ENCODE data around the gene AKT3.

The AKT3 gene

DNA sequence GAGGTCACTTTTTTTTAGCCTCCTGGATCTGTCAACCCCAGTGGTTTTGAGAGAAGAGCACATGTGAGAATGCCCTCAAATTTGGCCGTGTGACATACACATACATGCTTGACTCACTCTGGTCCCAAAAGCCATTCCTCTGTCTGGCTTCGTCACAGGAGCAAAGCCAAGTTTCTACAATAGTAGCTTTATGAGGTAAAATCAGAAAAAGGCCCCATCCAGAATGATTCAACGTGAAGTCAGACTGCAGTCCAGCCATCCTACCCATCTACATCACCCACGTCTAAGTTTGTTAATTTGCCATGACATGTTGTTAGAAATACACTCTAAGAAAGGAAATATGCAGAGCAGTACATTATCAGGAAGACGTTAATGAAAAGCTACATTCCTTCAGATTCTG is 349.0 kb downstream of the AKT3 start:
- no peak for DNase-seq

DNA sequence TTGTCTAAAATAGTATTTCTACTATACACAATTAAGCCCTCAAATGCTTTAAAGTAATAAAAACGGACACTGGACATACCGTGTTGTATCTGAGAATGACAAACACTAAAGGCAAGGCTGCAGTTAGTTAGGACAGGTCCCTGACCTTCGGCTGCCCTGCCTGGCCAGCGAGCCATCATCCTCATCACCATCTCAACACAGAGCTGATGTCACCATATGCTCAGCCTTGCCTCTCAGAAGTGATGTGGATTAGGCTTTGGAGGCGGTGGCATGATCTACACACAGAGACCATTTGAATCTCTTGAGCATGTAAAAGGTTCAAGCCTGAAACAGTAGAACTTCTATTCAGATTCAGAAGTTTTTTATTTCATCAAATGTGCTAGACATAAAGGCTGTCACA is 349.5 kb downstream of the AKT3 start:
- no peak for DNase-seq

DNA sequence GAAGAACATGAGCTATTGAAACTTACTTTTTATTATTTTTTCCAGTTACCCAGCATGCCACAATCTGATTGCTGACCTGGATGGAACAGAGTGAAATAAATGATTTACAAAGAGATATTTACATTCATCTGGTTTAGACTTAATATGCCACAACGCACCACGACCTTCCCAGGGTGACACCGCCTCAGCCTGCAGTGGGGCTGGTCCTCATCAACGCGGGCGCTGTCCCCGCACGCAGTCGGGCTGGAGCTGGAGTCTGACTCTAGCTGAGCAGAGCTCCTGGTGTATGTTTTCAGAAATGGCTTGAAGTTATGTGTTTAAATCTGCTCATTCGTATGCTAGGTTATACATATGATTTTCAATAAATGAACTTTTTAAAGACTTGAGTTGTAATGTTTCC is 350.3 kb downstream of the AKT3 start:
- DNase-seq: no peak

DNA sequence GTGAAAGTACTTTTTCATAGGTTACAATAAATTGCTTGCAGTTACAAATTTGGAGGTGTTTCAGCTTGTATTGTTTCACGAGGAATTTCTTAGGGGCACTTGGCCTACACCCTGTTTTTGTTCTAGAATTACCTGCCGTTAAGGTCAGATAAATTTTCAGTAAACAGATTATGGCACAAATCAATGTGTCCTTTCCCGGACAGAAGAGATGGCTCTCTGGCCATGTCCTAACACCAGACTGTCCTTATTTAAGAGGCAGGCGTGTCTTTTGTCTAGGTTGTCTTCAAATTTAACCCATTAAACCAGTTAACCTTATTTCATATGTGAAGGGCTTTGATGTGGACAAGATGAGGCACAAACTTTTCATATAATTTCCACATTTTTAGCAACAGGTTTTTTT is 350.8 kb downstream of the AKT3 start:
- DNase-seq: no peak

GRCh38 chr1:243497939-243498681 is 351.9 kb downstream of the AKT3 start:
- no peak for DNase-seq

DNA sequence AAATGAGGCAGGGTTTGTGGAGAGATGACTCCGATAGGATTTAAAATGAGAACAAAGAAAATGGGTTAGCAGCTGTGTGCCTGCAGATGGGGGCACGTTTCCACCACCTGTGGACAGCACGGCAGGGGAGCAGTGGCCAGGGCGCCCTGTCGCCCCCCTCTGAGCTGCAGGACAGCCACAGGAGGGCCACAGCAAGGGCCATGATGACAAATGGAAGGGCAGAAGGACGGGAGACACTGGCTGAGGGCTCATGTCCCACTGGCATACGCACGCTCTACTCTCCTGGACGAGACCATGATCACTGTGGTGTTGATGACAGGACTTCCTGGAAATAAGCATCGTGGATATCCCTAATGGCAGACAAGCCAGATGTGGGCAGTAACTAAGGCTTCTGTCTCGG is 353.2 kb downstream of the AKT3 start:
- DNase-seq: no peak

DNA sequence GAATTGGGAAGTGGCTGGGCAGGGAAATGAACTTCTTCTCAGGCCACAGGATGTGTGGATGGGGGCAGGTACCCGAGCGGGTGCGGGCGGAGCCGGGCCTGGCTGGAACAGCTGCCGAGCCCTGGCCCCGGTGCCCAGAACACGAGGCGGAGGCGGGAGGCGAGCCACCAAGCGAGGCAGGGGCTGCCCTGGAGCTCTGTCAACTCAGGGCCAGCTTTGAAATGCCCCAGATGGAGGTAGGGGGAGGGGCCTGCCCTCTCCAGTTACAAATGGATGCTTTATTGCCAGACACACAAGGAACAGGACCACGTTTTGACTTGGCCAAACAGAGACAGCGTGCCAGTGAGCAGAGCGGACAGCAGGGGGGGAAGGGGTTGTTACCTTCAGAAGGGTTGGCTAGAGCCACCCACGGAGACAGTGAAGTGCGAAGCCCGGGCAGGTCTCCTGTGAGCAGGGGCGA is 353.8 kb downstream of the AKT3 start:
- DNase-seq: no peak

DNA sequence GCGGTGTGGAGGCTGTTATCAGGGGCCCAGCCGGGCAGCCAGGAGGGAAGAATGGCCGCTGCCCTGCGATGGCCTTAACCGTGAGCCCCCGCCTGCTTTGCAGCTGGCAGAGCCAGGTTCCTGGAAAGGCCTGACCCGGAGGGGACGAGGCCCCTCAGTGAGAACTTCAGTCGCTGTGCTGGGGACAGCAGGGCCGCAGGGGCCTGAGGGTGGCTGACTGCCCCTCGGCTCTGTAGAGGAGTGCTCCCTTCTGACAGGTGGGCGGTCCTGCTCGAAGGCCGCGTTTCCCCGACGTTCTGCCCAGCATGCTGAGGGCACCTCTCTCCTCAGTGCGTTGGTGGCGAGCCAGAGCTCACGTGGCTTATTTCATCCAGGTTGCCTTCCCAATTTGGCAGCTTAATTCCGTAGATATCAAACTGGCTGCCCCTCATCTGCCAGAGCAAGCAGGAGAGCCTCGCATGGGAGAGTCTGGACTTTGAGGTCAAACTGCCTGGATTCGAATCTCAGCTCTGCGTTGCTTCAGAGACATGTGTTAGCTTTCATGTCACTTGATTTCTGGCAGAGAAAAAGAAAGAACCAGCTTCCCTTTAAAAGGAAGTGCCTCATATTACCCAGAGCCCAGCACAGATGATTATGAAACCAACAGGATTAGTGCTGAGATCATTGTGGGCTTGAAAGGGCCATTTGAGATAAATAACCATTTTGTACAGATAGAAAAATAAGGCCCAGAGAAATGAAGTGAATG is 354.4 kb downstream of the AKT3 start:
- no peak for DNase-seq

DNA sequence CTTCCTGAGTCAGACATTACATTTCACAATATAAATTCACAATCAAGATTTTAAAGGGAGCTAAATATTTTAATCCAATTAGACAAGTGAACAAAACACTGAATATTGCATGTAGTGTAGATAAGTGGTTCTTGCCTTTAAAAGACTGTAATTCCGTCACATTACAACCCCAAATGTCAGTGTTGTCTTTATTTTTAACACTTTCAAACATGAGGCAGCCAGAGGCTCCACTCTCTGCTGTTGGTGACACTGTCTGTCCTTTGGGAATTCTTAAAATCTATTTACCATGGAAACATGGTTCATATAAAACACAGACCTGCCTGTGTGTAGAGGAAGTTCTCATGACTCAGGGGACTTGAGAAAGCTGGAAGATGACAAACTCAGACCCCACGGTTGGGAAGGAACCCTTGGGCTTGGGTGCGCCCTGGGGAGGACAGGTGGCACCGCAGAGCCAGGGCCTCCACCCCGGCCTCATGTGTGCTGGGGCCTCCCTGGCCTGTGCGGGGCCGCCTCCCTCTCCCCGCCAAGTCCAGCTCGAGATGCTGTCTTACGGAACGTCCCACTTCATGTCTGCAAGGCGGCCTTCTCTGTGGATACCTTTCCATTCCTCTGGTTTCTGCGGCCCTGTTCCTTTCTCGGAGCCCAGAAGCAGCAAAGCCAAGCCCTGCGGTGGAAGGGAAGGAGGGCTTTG is 355.2 kb downstream of the AKT3 start:
- no peak for DNase-seq

GRCh38 chr1:243493156-243494129 is 356.6 kb downstream of the AKT3 start:
- DNase-seq: no peak

DNA sequence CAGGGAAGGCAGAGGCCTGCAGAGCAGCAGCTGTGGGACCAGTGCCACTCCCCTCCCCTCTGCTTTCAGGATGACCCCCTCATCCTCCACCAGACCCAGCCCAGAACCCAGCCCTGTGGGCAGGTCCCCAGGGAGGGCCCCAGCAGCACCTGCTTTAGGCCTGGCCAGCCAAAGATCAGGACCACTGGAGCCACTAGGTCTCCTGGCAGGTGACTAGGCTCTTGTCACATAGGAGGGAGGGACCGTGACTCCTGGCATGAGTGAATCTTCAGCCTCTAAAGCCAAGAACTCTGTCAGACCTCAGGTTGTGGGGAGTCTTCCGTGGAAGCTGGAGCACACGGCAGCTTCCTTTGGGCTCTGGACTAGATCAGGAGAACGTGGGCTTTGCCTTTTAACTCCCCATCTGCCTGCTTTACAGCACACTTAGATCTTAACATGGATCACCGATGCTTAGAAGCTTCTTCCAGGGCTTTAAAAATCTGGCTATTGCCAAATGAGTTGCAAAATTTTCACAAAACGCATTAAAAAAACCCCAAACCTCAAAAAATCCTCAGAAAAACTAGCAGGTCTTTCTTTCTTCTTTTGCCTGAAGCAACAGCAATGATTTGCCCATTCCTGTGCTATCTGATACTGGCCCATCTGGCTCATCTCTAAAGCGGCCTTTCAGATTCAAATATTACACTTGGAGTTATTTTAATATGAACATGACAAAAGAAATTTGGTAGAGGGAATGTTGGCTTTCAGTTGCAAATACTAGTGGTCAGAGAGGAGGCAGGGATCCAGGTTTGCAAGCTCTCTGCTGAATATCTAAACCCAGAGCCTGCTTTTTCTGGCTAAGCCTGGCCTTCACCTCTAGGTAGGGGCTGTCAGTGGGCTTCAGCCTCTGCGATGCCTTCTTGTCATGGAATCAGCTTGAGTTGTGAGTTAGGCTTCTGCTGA is 359.0 kb downstream of the AKT3 start:
- no peak for DNase-seq

DNA sequence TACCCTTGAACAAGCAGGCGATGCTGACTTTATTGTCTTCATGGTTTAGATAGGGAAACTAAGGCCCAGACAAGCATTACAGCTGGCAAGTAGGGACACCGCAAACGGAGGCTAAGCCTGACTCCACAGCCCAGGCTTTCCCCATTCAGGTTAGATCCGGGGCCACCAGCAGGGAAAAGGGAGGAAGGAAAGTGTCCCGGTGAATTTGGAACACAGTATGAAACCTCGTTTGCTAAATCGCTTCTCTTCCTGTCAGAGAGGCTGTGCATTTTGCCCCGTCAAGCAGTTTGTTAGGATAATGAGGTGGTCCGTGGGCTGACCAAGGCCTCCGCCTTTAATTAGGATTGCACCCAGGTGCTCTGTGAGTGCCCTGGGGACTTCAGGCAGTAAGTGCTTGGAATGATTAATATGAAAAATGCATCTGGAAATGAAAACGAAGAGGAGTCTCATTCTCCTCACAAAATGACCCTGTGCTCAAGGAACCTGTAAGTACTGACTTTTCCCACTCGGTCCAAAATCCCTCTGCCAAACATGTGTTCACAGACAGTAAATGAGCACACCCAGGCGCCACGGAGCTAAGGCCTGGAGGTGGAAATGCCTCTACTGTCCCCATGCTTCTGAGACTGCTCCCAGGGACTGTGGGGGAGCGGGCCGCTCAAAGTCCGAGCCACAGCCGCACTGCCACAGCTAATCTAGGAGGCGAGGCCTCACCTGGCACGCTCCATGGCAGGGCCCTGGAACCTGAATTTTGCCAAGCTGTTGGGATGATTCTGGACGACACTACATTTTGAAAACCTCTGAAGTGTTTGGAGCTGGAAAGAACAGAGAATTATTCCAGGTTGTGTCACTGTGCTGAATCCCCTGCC is 360.1 kb downstream of the AKT3 start:
- no peak for DNase-seq

GRCh38 chr1:243489158-243489527 is 360.9 kb downstream of the AKT3 start:
- DNase-seq: no peak

DNA sequence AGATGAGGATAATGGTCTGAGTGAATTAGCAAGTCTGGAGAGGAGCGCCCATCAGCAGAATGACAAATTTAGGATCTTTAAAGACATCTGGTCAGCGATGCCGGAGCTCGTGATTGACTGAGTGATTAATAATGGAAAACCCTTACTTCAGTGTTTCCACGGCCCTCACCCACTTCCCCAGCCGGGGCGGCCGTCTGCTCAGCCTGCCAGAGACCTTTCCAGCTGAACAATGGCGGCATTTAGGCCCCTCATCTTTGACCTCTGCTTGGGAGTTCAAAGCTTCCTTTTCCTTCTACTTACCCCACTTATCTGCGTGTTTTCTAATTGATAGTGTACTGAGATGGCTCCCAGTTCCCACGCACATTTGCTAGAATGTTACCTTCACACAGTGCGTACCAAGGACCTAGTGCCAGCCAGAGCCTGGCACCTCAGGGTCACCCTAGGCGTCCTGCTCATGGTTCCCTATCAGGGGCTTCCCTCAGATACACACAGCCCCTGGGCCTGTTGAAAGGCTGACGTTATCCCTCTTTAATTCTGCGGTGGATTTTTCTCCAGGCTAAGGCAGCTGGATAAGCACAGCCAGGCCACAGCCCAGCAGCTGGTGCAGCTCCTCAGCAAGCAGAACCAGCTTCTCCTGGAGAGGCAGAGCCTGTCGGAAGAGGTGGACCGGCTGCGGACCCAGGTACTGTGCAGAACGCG is 361.4 kb downstream of the AKT3 start:
- DNase-seq: no peak

DNA sequence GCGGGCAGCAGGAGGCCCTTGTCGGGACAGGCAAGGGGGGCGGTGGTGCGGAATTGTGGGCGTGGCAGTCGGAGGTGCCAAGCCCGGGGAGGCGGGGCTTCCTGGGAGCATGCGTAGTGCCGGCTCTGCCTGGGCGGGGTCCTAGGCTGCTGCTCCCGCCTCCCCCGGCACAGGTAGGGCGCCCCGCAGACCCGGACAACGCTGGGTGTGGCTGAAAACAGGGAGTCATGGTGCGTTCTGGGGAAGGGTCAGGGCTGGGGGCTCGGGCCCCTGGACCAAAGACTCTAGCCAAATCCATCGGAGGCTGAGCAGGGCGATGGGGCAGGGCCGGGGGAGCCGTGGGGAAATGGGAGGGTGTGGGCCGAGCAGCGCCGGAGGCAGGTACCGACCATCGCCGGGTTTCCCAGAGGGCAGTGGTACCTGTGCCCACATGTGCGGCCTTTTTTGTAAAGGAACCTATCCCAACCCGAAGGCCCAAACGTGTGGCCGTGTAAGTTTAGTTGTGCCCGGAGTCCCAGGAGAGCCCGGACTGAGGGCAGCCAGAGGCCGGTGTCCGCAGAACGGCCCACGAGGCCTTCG is 362.3 kb downstream of the AKT3 start:
- DNase-seq: no peak

- DNase-seq: no peak
These were observed 362.9 kb downstream of the AKT3 start for GRCh38 chr1:243487036-243487648.

- DNase-seq: no peak
These were observed 366.1 kb downstream of the AKT3 start for GRCh38 chr1:243483952-243484351.

DNA sequence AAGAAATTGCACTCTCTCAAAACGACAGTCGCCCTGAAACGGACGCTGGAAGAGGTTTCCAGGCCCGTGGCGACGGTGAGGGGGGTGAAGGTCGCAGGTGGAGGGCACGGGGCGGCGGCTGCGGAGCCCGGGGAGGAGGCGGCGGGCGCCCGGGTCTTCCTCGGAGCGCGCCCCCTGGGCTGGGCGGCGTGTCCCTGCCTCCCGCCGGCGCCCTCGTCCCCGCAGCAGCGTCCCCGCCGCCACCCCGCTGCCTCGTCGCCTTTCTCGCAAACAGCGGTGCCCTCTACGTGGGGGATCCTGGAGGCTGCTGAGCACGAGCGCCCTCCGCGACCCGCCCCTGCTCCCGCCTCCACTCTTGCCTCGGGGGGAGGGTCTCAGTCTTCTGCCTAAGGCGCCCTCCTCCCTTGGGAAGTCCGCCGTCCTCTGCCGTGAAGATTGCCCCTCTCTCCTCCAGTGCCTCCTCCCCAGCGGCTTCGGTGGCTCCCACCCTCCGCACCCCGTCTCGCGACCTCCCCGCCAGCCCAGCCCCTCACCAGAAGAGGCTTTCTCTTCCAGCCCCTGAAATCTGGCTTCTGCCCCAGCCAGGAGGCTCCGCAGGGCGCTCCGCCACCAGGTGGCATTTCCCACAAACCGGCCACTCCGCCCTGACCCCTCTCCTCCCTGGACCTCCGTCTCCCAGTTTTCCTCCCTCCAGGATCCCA is 366.8 kb downstream of the AKT3 start:
- DNase-seq: peak; percentile 29

All from activated T-cell treated with anti-CD3 and anti-CD28 coated beads, Interleukin-2, amount 50 U/mL, for 1 hour (primary cell).